Measurements from ENCODE around the gene CDCA4.

- TF ChIP-seq GATA2 (IDR thresholded peaks at IDR 0.05; ENCODE audit: low read depth, low read length) (no peak), GATA3 (IDR thresholded peaks at IDR 0.05; ENCODE audit: low read depth, low read length) (no peak)
Measured at GRCh38 chr14:105053421-105053820, 32.5 kb upstream of the CDCA4 start.

Data from SH-SY5Y (cell line).